HEK293 (cell line): ENCODE data around the gene LMF1.

ENCODE experiments used
- CTCF ChIA-PET: fragments of 350-600 bp; formaldehyde crosslinking; extraction: SDS; loops from one replicate; lab custom pipeline; 2021; ENCODE audit warnings: antibody characterized with exemption; lab: Yijun Ruan, JAX
- POLR2A ChIA-PET: fragments of 300-600 bp; formaldehyde crosslinking; extraction: SDS; loops from one replicate; lab custom pipeline; 2020; ENCODE audit warnings: antibody characterized with exemption, inconsistent platforms; lab: Yijun Ruan, JAX
- H3K27ac ChIP-seq: fragments of 200-500 bp; sonication (Bioruptor generic); 2 replicates; pipeline ENCODE4 v1.5.1; 2014; ENCODE audit warnings: low read depth, low read length, control low read depth, inconsistent platforms; ENCODE audit errors: extremely low read depth
- H3K36me3 ChIP-seq, 2 experiments: fragments of 200-500 bp in 1 of 2; sonication (Bioruptor generic) in 1 of 2; 1 replicate in 1 of 2; 2 replicates in 1 of 2; pipeline ENCODE4 v1.5.1; 2014 to 2017; ENCODE audit warnings: inconsistent platforms in 2 of 2, low read length in 2 of 2; ENCODE audit not compliant: control insufficient read depth in 2 of 2, insufficient read depth in 1 of 2
- H3K4me1 ChIP-seq: fragments of 200-500 bp; sonication (Bioruptor generic); 2 replicates; pipeline ENCODE4 v1.5.1; 2014; ENCODE audit warnings: mild to moderate bottlenecking, low read length, inconsistent platforms; ENCODE audit not compliant: control insufficient read depth, insufficient read depth
- H3K4me3 ChIP-seq: 2 replicates; pipeline ENCODE4 v1.5.1; 2011; ENCODE audit warnings: low read depth, mild to moderate bottlenecking, control low read depth, low read length, moderate library complexity
- H3K9me3 ChIP-seq: fragments of 200-500 bp; sonication (Bioruptor generic); 2 replicates; pipeline ENCODE4 v1.5.1; 2014; ENCODE audit warnings: low read depth, low read length, inconsistent platforms; ENCODE audit not compliant: control insufficient read depth, insufficient read depth
- KLF1 ChIP-seq: fragments of 450-650 bp; formaldehyde crosslinking; IDR thresholded peaks from 2 replicates; pipeline ENCODE4 v1.5.1; 2016; ENCODE audit warnings: missing biosample characterization, missing genetic modification characterization
- KLF16 ChIP-seq: fragments of 450-650 bp; formaldehyde crosslinking; IDR thresholded peaks from 2 replicates; pipeline ENCODE4 v1.5.1; 2017; ENCODE audit warnings: missing biosample characterization, missing genetic modification characterization
- KLF7 ChIP-seq: fragments of 450-650 bp; formaldehyde crosslinking; IDR thresholded peaks from 2 replicates; pipeline ENCODE4 v1.5.1; 2016; ENCODE audit warnings: missing biosample characterization, missing genetic modification characterization, borderline replicate concordance
- REST ChIP-seq: fragments of 450-650 bp; formaldehyde crosslinking; IDR thresholded peaks from 2 replicates; pipeline ENCODE4 v1.5.1; 2016; ENCODE audit warnings: missing biosample characterization, missing genetic modification characterization
- SCRT1 ChIP-seq: fragments of 450-650 bp; formaldehyde crosslinking; IDR thresholded peaks from 2 replicates; pipeline ENCODE4 v1.5.1; 2016; ENCODE audit warnings: missing biosample characterization, missing genetic modification characterization, borderline replicate concordance
- SETDB1 ChIP-seq: IDR thresholded peaks from one replicate; pipeline ENCODE4 v1.6.1; 2017; ENCODE audit warnings: mild to moderate bottlenecking, low read length, moderate library complexity, mixed read lengths; ENCODE audit not compliant: insufficient read length
- TRIM28 ChIP-seq: IDR thresholded peaks from 2 replicates; pipeline ENCODE4 v1.6.1; 2011; ENCODE audit warnings: low read length, control low read depth, borderline replicate concordance
- ZBTB21 ChIP-seq: fragments of 450-650 bp; formaldehyde crosslinking; IDR thresholded peaks from 2 replicates; pipeline ENCODE4 v1.5.1; 2017; ENCODE audit warnings: missing biosample characterization, missing genetic modification characterization
- ZFHX2 ChIP-seq: fragments of 450-650 bp; formaldehyde crosslinking; conservative IDR thresholded peaks from 2 replicates; pipeline ENCODE4 v1.5.1; 2016; ENCODE audit warnings: missing biosample characterization, missing genetic modification characterization
- ZNF133 ChIP-seq: fragments of 450-650 bp; formaldehyde crosslinking; IDR thresholded peaks from 2 replicates; pipeline ENCODE4 v1.5.1; 2016; ENCODE audit warnings: missing biosample characterization, missing genetic modification characterization
- ZNF138 ChIP-seq: fragments of 450-650 bp; formaldehyde crosslinking; IDR thresholded peaks from 2 replicates; pipeline ENCODE4 v1.5.1; 2016; ENCODE audit warnings: missing biosample characterization, missing genetic modification characterization, borderline replicate concordance
- ZNF148 ChIP-seq: fragments of 450-650 bp; formaldehyde crosslinking; IDR thresholded peaks from 2 replicates; pipeline ENCODE4 v1.5.0; 2017; ENCODE audit warnings: missing biosample characterization, missing genetic modification characterization, borderline replicate concordance
- ZNF18 ChIP-seq: fragments of 450-650 bp; formaldehyde crosslinking; IDR thresholded peaks from 2 replicates; pipeline ENCODE4 v1.5.1; 2016; ENCODE audit warnings: missing biosample characterization, missing genetic modification characterization
- ZNF184 ChIP-seq: fragments of 450-650 bp; IDR thresholded peaks from 2 replicates; pipeline ENCODE4 v1.5.1; 2018; ENCODE audit warnings: missing biosample characterization, mild to moderate bottlenecking, missing genetic modification characterization
- ZNF19 ChIP-seq: fragments of 450-650 bp; formaldehyde crosslinking; IDR thresholded peaks from 2 replicates; pipeline ENCODE4; 2016; ENCODE audit warnings: missing biosample characterization, missing genetic modification characterization, low read depth
- ZNF266 ChIP-seq: fragments of 450-650 bp; formaldehyde crosslinking; IDR thresholded peaks from 2 replicates; pipeline ENCODE4 v1.5.1; 2016; ENCODE audit warnings: missing biosample characterization, missing genetic modification characterization, low read depth
- ZNF433 ChIP-seq: fragments of 450-650 bp; formaldehyde crosslinking; IDR thresholded peaks from 2 replicates; pipeline ENCODE4 v1.5.1; 2016; ENCODE audit warnings: missing biosample characterization, missing genetic modification characterization, low read depth
- ZNF560 ChIP-seq: fragments of 450-650 bp; formaldehyde crosslinking; IDR thresholded peaks from 2 replicates; pipeline ENCODE4 v1.5.1; 2017; ENCODE audit warnings: missing biosample characterization, missing genetic modification characterization, borderline replicate concordance
- ZNF629 ChIP-seq: fragments of 450-650 bp; formaldehyde crosslinking; IDR thresholded peaks from 2 replicates; pipeline ENCODE4 v1.5.1; 2017; ENCODE audit warnings: missing biosample characterization, missing genetic modification characterization
- ZNF704 ChIP-seq: fragments of 450-650 bp; formaldehyde crosslinking; IDR thresholded peaks from 2 replicates; pipeline ENCODE4 v1.5.1; 2016; ENCODE audit warnings: missing biosample characterization, missing genetic modification characterization
- ZSCAN23 ChIP-seq: fragments of 450-650 bp; formaldehyde crosslinking; IDR thresholded peaks from 2 replicates; pipeline ENCODE4 v1.5.1; 2016; ENCODE audit warnings: missing biosample characterization, missing genetic modification characterization
- ZSCAN30 ChIP-seq: fragments of 450-650 bp; IDR thresholded peaks from 2 replicates; pipeline ENCODE4 v1.5.1; 2018; ENCODE audit warnings: missing biosample characterization, mild to moderate bottlenecking, missing genetic modification characterization, moderate library complexity

Gene LMF1

GRCh38 chr16:945271-946047, 25.3 kb downstream of the LMF1 start (continued):
- TF ChIP-seq ZNF18 (no peak), KLF7 (no peak), ZSCAN23 (tag by site-specific recombination) (no peak), REST (no peak), ZBTB21 (tag by site-specific recombination) (no peak), ZNF433 (tag by site-specific recombination) (no peak)
- TF ChIP-seq, all 188 proteins: peak for 0

GRCh38 chr16:943971-944370, 26.8 kb downstream of the LMF1 start:
- ChIA-PET POLR2A (no interaction called here), CTCF (no interaction called here)
- no peak overlapping the region for H3K27ac ChIP-seq
- H3K4me3 ChIP-seq, result no peak overlapping the region
- H3K4me1 ChIP-seq, result no peaks in the 10 kb centered on the region
- H3K36me3 ChIP-seq, result no peaks in the 10 kb centered on the region; a peak in 1 of 3 replicates
- TF ChIP-seq ZFHX2 (tag by site-specific recombination) (no peak), ZNF266 (no peak), KLF1 (tag by site-specific recombination) (no peak), ZNF704 (tag by site-specific recombination) (no peak), ZNF138 (no peak), ZNF19 (tag by site-specific recombination) (no peak), ZSCAN30 (tag by site-specific recombination) (no peak)
- H3K9me3 ChIP-seq, result no peaks in the 10 kb centered on the region

- no peaks in the 10 kb centered on the region for H3K9me3 ChIP-seq
- POLR2A ChIA-PET, result interaction anchor here (0.7 kb wide), 1 partner anchor 23 kb away, joined by 7 read pairs; no protein-coding TSS in a partner anchor
- H3K36me3 ChIP-seq, result no peaks in the 10 kb centered on the region; a peak in 1 of 3 replicates
- TF ChIP-seq SCRT1 (tag by site-specific recombination) (peak; percentile 71; the same call in 1 of the 2 replicates), ZNF629 (tag by site-specific recombination) (no peak), ZNF133 (tag by site-specific recombination) (peak; percentile 86), KLF16 (no peak), ZNF184 (tag by site-specific recombination) (no peak), TRIM28 (peak; percentile 100), ZNF148 (tag by site-specific recombination) (no peak), SETDB1 (peak; percentile 100), ZNF560 (tag by site-specific recombination) (no peak)
- TF ChIP-seq, all 188 proteins: peak for 4
- CTCF ChIA-PET, result no interaction called here
- Histone ChIP-seq H3K4me3 (no peak overlapping the region), H3K27ac (no peak overlapping the region), H3K4me1 (no peaks in the 10 kb centered on the region)
Observed at GRCh38 chr16:942436-943060, 28.2 kb downstream of the LMF1 start.
